ENCODE results near the gene CARNS1.
A peak's percentile ranks its signal among the peaks of the same experiment; 100 is the strongest.

The CARNS1 gene

GRCh38 chr11:67439321-67440228, 24.1 kb downstream of the CARNS1 start:
- DNase-seq (ENCODE audit: low spot score in 2 of 2) (no peak), ATAC-seq (ENCODE audit: low read depth) (no peak)
- H3K4me3 Mint-ChIP-seq: peak overlapping the region; percentile 93
- peak overlapping the region; percentile 92 for H3K27ac Mint-ChIP-seq
- H3K9me3 Mint-ChIP-seq: no peaks in the 10 kb centered on the region
- H3K27me3 Mint-ChIP-seq: no peaks in the 10 kb centered on the region
- peaks cover 52% of the 10 kb centered on the region for H3K4me1 Mint-ChIP-seq
- peaks cover 17% of the 10 kb centered on the region for H3K36me3 Mint-ChIP-seq

- DNase-seq (ENCODE audit: low spot score in 2 of 2): peak in 1 of 2 donors; percentile 45
- ATAC-seq (ENCODE audit: low read depth): no peak
- H3K36me3 Mint-ChIP-seq: peaks cover 13% of the 10 kb centered on the region
- H3K9me3 Mint-ChIP-seq: no peaks in the 10 kb centered on the region
- peaks cover 57% of the 10 kb centered on the region for H3K4me1 Mint-ChIP-seq
- H3K27me3 Mint-ChIP-seq: no peaks in the 10 kb centered on the region
- peak overlapping the region; percentile 76 for H3K4me3 Mint-ChIP-seq
- peak overlapping the region; percentile 92 for H3K27ac Mint-ChIP-seq
These were observed 25.0 kb downstream of the CARNS1 start for GRCh38 chr11:67440229-67441097.

DNA sequence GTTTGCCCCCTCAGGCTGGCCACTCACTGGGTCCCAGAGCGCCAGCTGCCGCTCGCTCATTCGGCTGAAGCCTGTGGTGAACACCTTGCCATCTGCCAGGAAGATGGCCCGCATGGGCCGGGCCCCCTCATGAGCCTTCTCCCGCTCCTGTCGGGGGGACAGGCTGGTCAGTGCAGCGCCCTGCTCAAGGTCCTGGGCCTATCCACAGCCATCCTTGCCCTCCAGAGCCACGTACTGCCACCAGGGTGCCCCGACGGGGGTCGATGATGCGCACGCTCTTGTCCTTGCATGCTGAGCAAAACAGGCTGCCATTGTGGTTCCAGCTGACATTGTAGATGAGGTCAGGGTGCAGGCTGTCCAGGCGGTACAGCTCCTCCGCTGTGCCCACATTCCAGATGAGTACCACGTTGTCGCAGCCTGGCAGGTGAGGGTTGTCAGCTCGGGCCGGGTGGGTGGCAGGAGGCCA, 25.7 kb downstream of the CARNS1 start:
- ATAC-seq (ENCODE audit: low read depth) (no peak), DNase-seq (ENCODE audit: low spot score in 2 of 2) (peak in 1 of 2 donors; percentile 35)
- H3K4me3 Mint-ChIP-seq: peak overlapping the region; percentile 58
- peaks cover 9% of the 10 kb centered on the region for H3K36me3 Mint-ChIP-seq
- no peaks in the 10 kb centered on the region for H3K9me3 Mint-ChIP-seq
- peak overlapping the region; percentile 92 for H3K27ac Mint-ChIP-seq
- peaks cover 59% of the 10 kb centered on the region for H3K4me1 Mint-ChIP-seq
- H3K27me3 Mint-ChIP-seq: no peaks in the 10 kb centered on the region

- H3K9me3 Mint-ChIP-seq: no peaks in the 10 kb centered on the region
- peak overlapping the region; percentile 92 for H3K27ac Mint-ChIP-seq
- H3K27me3 Mint-ChIP-seq: no peaks in the 10 kb centered on the region
- peaks cover 58% of the 10 kb centered on the region for H3K4me1 Mint-ChIP-seq
- peaks cover 4% of the 10 kb centered on the region for H3K36me3 Mint-ChIP-seq
- ATAC-seq (ENCODE audit: low read depth): peak; percentile 11
- H3K4me3 Mint-ChIP-seq: peak overlapping the region; percentile 49
- peak in 1 of 2 donors; percentile 39 for DNase-seq (ENCODE audit: low spot score in 2 of 2)
These were observed 26.4 kb downstream of the CARNS1 start for GRCh38 chr11:67441731-67442351.

DNA sequence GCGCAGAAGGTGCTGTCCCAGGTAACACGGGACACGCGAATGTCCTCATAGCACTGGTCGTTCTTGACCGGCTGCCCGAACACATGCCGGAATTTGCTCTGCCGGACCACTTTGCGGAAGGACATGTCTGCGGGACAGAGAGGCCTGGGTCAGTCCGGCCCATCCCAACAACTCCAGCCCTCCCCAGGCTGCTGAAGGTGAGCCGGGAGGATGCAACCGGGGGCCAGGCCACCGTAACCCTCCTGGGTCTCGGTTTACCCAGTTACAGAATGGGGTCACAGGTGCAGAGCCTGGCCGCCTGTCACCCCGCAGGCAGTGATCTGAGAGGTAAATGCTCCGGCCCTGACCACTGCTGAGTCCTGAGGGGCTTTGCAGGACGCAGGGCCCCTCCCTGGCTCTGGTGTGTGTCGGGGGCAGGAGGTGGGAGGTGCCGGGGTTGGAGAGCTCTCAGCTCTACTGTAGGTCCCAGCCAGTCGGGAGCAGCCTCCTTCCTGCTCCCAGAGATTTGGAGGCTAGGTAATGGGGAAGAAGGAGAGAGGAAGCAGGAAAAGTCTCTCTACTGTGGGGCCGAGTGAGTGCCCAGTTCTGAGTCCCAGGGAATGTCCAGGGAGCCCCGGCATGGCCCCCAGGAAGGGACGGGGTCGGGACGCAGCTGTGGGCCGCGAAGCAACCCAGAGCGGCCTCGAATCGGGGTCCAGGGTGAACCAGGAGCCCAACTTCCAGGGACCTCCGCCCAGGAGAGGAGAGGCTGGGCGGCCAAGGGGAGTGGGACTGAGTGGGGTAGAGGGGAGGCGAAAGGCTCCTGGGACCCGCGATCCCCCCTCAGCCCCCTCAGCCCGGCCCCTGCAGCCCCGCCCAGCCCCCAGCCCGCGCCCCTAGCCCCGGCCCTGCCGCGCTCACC, 27.3 kb downstream of the CARNS1 start:
- H3K4me1 Mint-ChIP-seq: peaks cover 60% of the 10 kb centered on the region
- H3K9me3 Mint-ChIP-seq: no peaks in the 10 kb centered on the region
- H3K27me3 Mint-ChIP-seq: no peaks in the 10 kb centered on the region
- peak overlapping the region; percentile 92 for H3K27ac Mint-ChIP-seq
- DNase-seq (ENCODE audit: low spot score in 2 of 2) (peak in 1 of 2 donors; percentile 34), ATAC-seq (ENCODE audit: low read depth) (no peak)
- H3K4me3 Mint-ChIP-seq: peak overlapping the region; percentile 78
- peaks cover 4% of the 10 kb centered on the region for H3K36me3 Mint-ChIP-seq

DNA sequence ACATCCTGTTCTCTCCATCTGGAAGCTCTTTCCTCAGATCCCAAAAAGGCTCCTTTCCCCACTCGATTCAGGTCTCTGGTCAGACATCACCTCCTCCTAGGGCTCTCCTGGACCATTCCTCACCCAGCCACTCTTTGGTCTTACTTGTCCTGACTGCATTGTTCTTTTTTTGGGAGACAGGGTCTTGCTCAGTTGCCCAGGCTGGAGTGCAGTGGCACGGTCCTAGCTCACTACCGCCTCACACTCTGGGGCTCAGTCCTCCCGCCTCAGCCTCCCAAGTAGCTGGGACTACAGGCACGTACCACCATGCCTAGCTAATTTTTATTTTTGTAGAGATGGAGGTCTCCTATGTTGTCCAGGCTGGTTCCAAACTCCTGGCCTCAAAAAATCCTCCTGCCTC, 30.0 kb downstream of the CARNS1 start:
- DNase-seq (ENCODE audit: low spot score in 2 of 2): no peak
- peaks cover 59% of the 10 kb centered on the region for H3K4me1 Mint-ChIP-seq
- H3K27me3 Mint-ChIP-seq: no peaks in the 10 kb centered on the region
- peak overlapping the region; percentile 97 for H3K27ac Mint-ChIP-seq
- no peaks in the 10 kb centered on the region for H3K9me3 Mint-ChIP-seq
- no peaks in the 10 kb centered on the region for H3K36me3 Mint-ChIP-seq
- H3K4me3 Mint-ChIP-seq: peak overlapping the region; percentile 82
- no peak for ATAC-seq (ENCODE audit: low read depth)

- Mint-ChIP-seq H3K27ac (peak overlapping the region; percentile 97), H3K27me3 (no peaks in the 10 kb centered on the region), H3K9me3 (no peaks in the 10 kb centered on the region), H3K36me3 (no peaks in the 10 kb centered on the region), H3K4me1 (peaks cover 41% of the 10 kb centered on the region), H3K4me3 (peak overlapping the region; percentile 33)
- DNase-seq (ENCODE audit: low spot score in 2 of 2): no peak
- no peak for ATAC-seq (ENCODE audit: low read depth)
These were observed 32.7 kb downstream of the CARNS1 start for GRCh38 chr11:67448220-67448609.

DNA sequence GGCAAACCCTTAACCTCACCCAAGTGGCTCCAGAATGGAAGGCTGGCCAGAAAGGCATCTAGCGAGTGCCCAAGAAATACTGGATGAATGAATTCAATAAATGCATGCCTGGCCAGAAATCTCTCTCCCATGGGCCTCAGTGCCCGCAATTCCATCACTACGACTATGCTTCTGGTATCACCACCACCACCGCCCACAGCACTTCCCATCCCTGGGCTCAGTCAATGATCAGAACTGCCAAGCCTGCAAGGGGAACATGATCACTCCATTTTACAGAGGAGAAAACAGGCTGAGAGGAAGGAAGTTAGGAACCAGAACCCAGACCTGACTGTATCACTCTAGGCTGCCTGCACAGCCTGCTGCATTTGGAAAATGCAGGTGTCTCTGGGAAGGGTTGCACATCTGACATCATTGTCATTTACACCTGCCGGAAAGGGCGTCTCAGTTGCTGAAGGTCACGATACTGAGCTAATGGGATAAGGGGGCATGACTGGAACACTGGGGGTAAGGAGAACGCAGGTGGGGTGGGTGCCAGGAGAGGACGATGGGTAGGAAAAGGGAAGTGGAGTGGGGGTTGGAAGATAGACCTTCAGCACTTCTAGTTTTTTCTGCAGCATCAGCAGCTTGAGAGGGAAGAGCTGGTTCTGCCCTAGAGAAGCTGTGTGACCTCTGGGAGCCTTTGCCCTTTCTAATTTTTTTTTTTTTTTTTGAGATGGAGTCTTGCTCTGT, 33.8 kb downstream of the CARNS1 start:
- Mint-ChIP-seq H3K27me3 (no peaks in the 10 kb centered on the region), H3K9me3 (no peaks in the 10 kb centered on the region), H3K36me3 (no peaks in the 10 kb centered on the region), H3K4me1 (peaks cover 40% of the 10 kb centered on the region), H3K4me3 (peak overlapping the region; percentile 24), H3K27ac (peak overlapping the region; percentile 55)
- no peak for ATAC-seq (ENCODE audit: low read depth)
- DNase-seq (ENCODE audit: low spot score in 2 of 2): no peak

- Mint-ChIP-seq H3K4me3 (no peak overlapping the region), H3K9me3 (no peaks in the 10 kb centered on the region), H3K36me3 (no peaks in the 10 kb centered on the region), H3K4me1 (peaks cover 29% of the 10 kb centered on the region), H3K27ac (no peak overlapping the region), H3K27me3 (no peaks in the 10 kb centered on the region)
- no peak for DNase-seq (ENCODE audit: low spot score in 2 of 2)
- no peak for ATAC-seq (ENCODE audit: low read depth)
These were observed 35.5 kb downstream of the CARNS1 start for GRCh38 chr11:67450796-67451657.

- Mint-ChIP-seq H3K4me3 (no peak overlapping the region), H3K36me3 (no peaks in the 10 kb centered on the region), H3K27me3 (no peaks in the 10 kb centered on the region), H3K9me3 (no peaks in the 10 kb centered on the region), H3K4me1 (peaks cover 24% of the 10 kb centered on the region), H3K27ac (no peak overlapping the region)
- DNase-seq (ENCODE audit: low spot score in 2 of 2) (no peak), ATAC-seq (ENCODE audit: low read depth) (no peak)
These were observed 36.1 kb downstream of the CARNS1 start for GRCh38 chr11:67451658-67451976.

DNA sequence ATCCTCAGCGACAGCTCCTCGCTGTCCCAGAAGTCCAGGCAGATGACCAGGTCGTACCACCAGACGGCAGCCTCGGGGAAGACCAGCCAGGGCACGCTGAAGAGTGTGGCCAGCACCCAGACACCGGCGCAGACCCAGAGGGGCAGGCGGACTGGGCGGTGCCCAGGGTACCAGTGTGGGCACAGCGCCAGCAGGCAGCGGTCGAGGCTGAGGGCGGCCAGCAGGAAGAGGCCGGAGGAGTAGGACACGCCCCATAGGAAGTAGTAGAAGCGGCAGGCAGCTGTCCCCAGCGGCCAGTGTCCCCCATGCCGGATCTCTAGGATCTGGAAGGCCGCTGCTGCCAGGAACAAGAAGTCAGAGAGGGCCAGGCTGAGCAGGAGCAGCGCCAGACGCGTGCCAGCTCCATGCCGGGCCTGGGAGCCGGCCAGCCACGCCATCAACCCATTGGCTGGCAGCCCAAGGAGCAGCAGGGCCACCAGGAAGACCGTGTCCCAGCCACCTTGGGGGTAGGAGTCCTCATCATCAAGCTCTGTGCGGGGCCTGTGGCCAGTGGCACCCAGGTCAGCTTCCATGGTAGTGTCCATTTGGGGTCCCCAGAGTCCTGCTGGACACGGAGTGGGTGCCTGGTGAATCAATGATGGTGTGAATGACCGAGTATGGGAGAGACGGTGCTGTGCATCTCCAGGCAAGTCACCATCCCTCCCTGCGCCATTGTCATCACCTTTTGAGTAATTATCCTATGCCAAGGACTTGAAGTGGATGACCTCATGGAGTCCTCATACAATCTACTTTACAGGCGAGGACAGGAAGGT, 36.9 kb downstream of the CARNS1 start, which contains the start of gene GPR152:
GPR152 (minus strand) TSS at position 589 of the 812 bp plus-strand sequence; CDS start at position 584, 5 bp downstream.
- Mint-ChIP-seq H3K27me3 (no peaks in the 10 kb centered on the region), H3K4me1 (peaks cover 28% of the 10 kb centered on the region), H3K4me3 (no peak within 1 kb of the TSS), H3K9me3 (no peaks in the 10 kb centered on the region), H3K36me3 (no peaks in the 10 kb centered on the region), H3K27ac (no peak within 1 kb of the TSS)
- DNase-seq (ENCODE audit: low spot score in 2 of 2) (no peak), ATAC-seq (ENCODE audit: low read depth) (no peak)

All from memory B cell (primary cell).